Uterus (tissue), 4 donors: ENCODE measurements around the gene TAF12. TPM values are rescaled to one million over a fixed set of nuclear protein-coding genes. Genes with fewer than 3 reads are reported as not detected.

Source experiments
- DNase-seq, 2 donors: peaks; one replicate each; pipeline ENCODE4 v3.0.0-alpha.2; 2019 to 2020
- H3K27ac ChIP-seq, 2 donors: fragments of 200-600 bp; sonication (generic); 1 replicate in 1 of 2; 2 replicates in 1 of 2; pipeline ENCODE4 v1.5.1; 2016 to 2018
- H3K27me3 ChIP-seq, 2 donors: fragments of 200-600 bp; sonication (generic); one replicate each; pipeline ENCODE4 v1.5.1; 2018 to 2019; ENCODE audit warnings: control low read depth in 1 of 2
- H3K36me3 ChIP-seq, 2 donors: fragments of 200-600 bp; sonication (generic); one replicate each; pipeline ENCODE4 v1.5.1; 2019; ENCODE audit warnings: control low read depth in 1 of 2
- H3K4me1 ChIP-seq, 2 donors: fragments of 200-600 bp; sonication (generic); one replicate each; pipeline ENCODE4 v1.5.1; 2018 to 2019; ENCODE audit warnings: control low read depth in 1 of 2
- H3K4me3 ChIP-seq, 2 donors: fragments of 200-600 bp; sonication (generic); 1 replicate in 1 of 2; 2 replicates in 1 of 2; pipeline ENCODE4 v1.5.1; 2018 to 2019; ENCODE audit warnings: mild to moderate bottlenecking in 1 of 2
- H3K9me3 ChIP-seq, 2 donors: fragments of 200-600 bp; sonication (generic); one replicate each; pipeline ENCODE4 v1.5.1; 2019; ENCODE audit warnings: control low read depth in 1 of 2
- CTCF ChIP-seq, 4 experiments: fragments of 200-600 bp in 2 of 4; fragments of 450-650 bp in 2 of 4; sonication (generic) in 2 of 4; IDR thresholded peaks; one replicate each; pipeline ENCODE4 v1.5.1; 2016 to 2019; ENCODE audit warnings: antibody characterized with exemption in 4 of 4, mild to moderate bottlenecking in 2 of 4, moderate library complexity in 1 of 4
- POLR2A ChIP-seq, 2 donors: fragments of 450-650 bp; IDR thresholded peaks; one replicate each; pipeline ENCODE4 v1.6.1; 2016; ENCODE audit warnings: antibody characterized with exemption in 2 of 2, mild to moderate bottlenecking in 1 of 2, moderate library complexity in 1 of 2
- intact Hi-C: fragments of 100-400 bp; cut with DNase I; formaldehyde crosslinking; loops from one replicate; pipeline ENCODE4 v1.15.1; 2023; ENCODE audit warnings: low total_unique reads
- total RNA-seq, 4 donors: library from RNA; depleted of rRNA in 3 of 4; stranded (reverse); fragments of >200 nt in 3 of 4; gene quantifications; one replicate each; pipeline versions ENCODE4 v1.1.0 to v1.2.4, GENCODE V29; 2014 to 2023
- donor health status: DM: yes; HTN: yes; CAD: no.

Gene TAF12
- total RNA-seq, 4 donors from 2014 or later: 5.3 to 24.4 (median 13.7) TPM

- intact Hi-C loops: no loop called here
These were observed 60.6 kb downstream of the TAF12 start for GRCh38 chr1:28582248-28582615.

GRCh38 chr1:28581531-28582247 lies 61.2 kb downstream of the TAF12 start:
- H3K27ac ChIP-seq: peak overlapping the region; percentile 90 to 94
- no peaks in the 10 kb centered on the region for H3K9me3 ChIP-seq
- intact Hi-C loops: no loop called here
- no peaks in the 10 kb centered on the region for H3K36me3 ChIP-seq
- TF ChIP-seq POLR2A (IDR thresholded peaks at IDR 0.05): peak; percentile 80 to 91
- TF ChIP-seq CTCF (IDR thresholded peaks at IDR 0.05): peak; percentile 6 to 54 (median 13)
- peak; percentile 96 for DNase-seq
- no peaks in the 10 kb centered on the region for H3K4me1 ChIP-seq
- peak overlapping the region; percentile 84 to 99 for H3K4me3 ChIP-seq
- H3K27me3 ChIP-seq: no peaks in the 10 kb centered on the region

More at GRCh38 chr1:28582248-28582615, 60.6 kb downstream of the TAF12 start:
- Histone ChIP-seq H3K9me3 (no peaks in the 10 kb centered on the region), H3K36me3 (no peaks in the 10 kb centered on the region), H3K4me1 (no peaks in the 10 kb centered on the region), H3K27me3 (no peaks in the 10 kb centered on the region), H3K4me3 (peak overlapping the region; percentile 84 to 99), H3K27ac (peak overlapping the region; percentile 90 to 94)
- no peak for TF ChIP-seq CTCF (IDR thresholded peaks at IDR 0.05)
- no peak for DNase-seq

GRCh38 chr1:28580722-28581530 lies 61.9 kb downstream of the TAF12 start:
- no peak for DNase-seq
- TF ChIP-seq POLR2A (IDR thresholded peaks at IDR 0.05) (no peak), CTCF (IDR thresholded peaks at IDR 0.05) (no peak)
- intact Hi-C loops: no loop called here
- peak overlapping the region; percentile 90 to 94 for H3K27ac ChIP-seq
- H3K4me1 ChIP-seq: no peaks in the 10 kb centered on the region
- H3K9me3 ChIP-seq: no peaks in the 10 kb centered on the region
- H3K27me3 ChIP-seq: no peaks in the 10 kb centered on the region
- no peaks in the 10 kb centered on the region for H3K36me3 ChIP-seq
- peak overlapping the region; percentile 84 to 99 for H3K4me3 ChIP-seq

- no peaks in the 10 kb centered on the region for H3K36me3 ChIP-seq
- H3K27me3 ChIP-seq: no peaks in the 10 kb centered on the region
- intact Hi-C loops: no loop called here
- H3K4me3 ChIP-seq: no peak overlapping the region
- H3K9me3 ChIP-seq: no peaks in the 10 kb centered on the region
- no peak overlapping the region for H3K27ac ChIP-seq
- no peak for DNase-seq
- TF ChIP-seq CTCF (IDR thresholded peaks at IDR 0.05) (no peak), POLR2A (IDR thresholded peaks at IDR 0.05) (no peak)
- no peaks in the 10 kb centered on the region for H3K4me1 ChIP-seq
These were observed 63.5 kb downstream of the TAF12 start for GRCh38 chr1:28579401-28579800.

DNA sequence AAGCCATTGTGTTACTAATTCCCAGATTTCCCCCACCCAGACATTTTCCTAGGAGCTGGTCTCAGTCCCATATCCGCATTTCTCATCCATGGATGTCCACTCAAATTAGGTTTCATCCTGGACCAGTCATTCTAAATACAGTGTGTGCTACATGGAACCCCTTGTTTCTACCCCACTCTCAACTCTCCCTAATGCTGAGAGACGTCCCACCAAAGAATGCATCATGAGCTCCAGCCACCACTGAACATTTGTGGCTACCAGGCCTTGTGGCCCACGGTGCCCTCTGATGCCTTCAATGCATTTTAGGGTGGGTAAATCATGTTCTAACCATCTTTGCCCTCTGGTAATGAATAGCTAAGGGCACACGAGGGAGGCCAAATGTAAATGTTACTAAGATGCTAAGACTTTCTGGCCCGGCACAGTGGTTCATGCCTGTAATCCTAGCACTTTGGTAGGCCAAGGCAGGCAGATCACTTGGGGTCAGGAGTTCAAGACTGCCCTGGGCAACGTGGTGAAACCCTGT lies 64.1 kb downstream of the TAF12 start:
- DNase-seq: no peak
- H3K4me1 ChIP-seq: no peaks in the 10 kb centered on the region
- no peaks in the 10 kb centered on the region for H3K27me3 ChIP-seq
- intact Hi-C loops: no loop called here
- no peak overlapping the region for H3K27ac ChIP-seq
- TF ChIP-seq CTCF (IDR thresholded peaks at IDR 0.05) (no peak), POLR2A (IDR thresholded peaks at IDR 0.05) (no peak)
- no peak overlapping the region for H3K4me3 ChIP-seq
- no peaks in the 10 kb centered on the region for H3K9me3 ChIP-seq
- H3K36me3 ChIP-seq: no peaks in the 10 kb centered on the region
